Activated B cell treated with CpG ODN at 0.5 μM for 24 hours (primary cell): ENCODE data around the gene SKP1. TPM values are rescaled to one million over a fixed set of nuclear protein-coding genes. Genes with fewer than 3 reads are reported as not detected.

Experiments
- ATAC-seq: fragments of 200-7000 bp; cut with Tn5 transposase; one replicate; pipeline ENCODE4 v1.10.0; 2021; ENCODE audit warnings: low read depth, mild to moderate bottlenecking, moderate library complexity
- CTCF ChIA-PET: fragments of 350-600 bp; sonication (Branson Sonifier 250); formaldehyde crosslinking; loops from one replicate; lab custom pipeline; 2021; ENCODE audit warnings: antibody characterized with exemption; lab: Charles Lee
- POLR2A ChIA-PET: fragments of 350-600 bp; sonication (Branson Sonifier 250); formaldehyde crosslinking; loops from one replicate; lab custom pipeline; 2021; ENCODE audit warnings: antibody characterized with exemption; lab: Charles Lee
- DNase-seq: peaks from one replicate; pipeline ENCODE4 v3.0.0; 2022
- H3K27ac Mint-ChIP-seq: one replicate; pipeline ENCODE4 v1.8.0; 2020; ENCODE audit warnings: mixed read lengths
- H3K27me3 Mint-ChIP-seq: one replicate; pipeline ENCODE4 v1.8.0; 2021; ENCODE audit warnings: mixed read lengths
- H3K36me3 Mint-ChIP-seq: one replicate; pipeline ENCODE4 v1.8.0; 2021; ENCODE audit warnings: low read depth, mixed read lengths
- H3K4me1 Mint-ChIP-seq: one replicate; pipeline ENCODE4 v1.8.0; 2021; ENCODE audit warnings: mixed read lengths
- H3K4me3 Mint-ChIP-seq: one replicate; pipeline ENCODE4 v1.8.0; 2020; ENCODE audit warnings: mild to moderate bottlenecking, mixed read lengths
- H3K9me3 Mint-ChIP-seq: one replicate; pipeline ENCODE4 v1.8.0; 2020; ENCODE audit warnings: mixed read lengths
- CTCF ChIP-seq: fragments of 200-600 bp; IDR thresholded peaks from one replicate; pipeline ENCODE4 v1.8.0; 2022; ENCODE audit warnings: antibody characterized with exemption, mild to moderate bottlenecking
- intact Hi-C: fragments of 100-400 bp; cut with micrococcal nuclease; formaldehyde crosslinking; loops from one replicate; pipeline ENCODE4 v1.15.1; 2024
- total RNA-seq: library from RNA; stranded (reverse); gene quantifications from 2 replicates; pipeline ENCODE4 v1.2.3, GENCODE V29; 2022

The SKP1 gene
- total RNA-seq, 1 donor from 2014 or later, result 211 TPM

GRCh38 chr5:134107779-134108178 is 69.0 kb downstream of the SKP1 start:
- DNase-seq (no peak), ATAC-seq (no peak)
- Mint-ChIP-seq H3K4me1 (peaks cover 19% of the 10 kb centered on the region), H3K4me3 (no peak overlapping the region), H3K9me3 (no peaks in the 10 kb centered on the region), H3K27ac (no peak overlapping the region), H3K27me3 (peaks cover 8% of the 10 kb centered on the region), H3K36me3 (no peaks in the 10 kb centered on the region)
- TF ChIP-seq CTCF, result no peak
- intact Hi-C loops, result no loop called here
- ChIA-PET POLR2A (no interaction called here), CTCF (no interaction called here)

- CTCF ChIA-PET, result no interaction called here
- H3K27ac Mint-ChIP-seq, result no peak overlapping the region
These were observed 69.6 kb downstream of the SKP1 start for GRCh38 chr5:134106991-134107701.

GRCh38 chr5:134103998-134104654 is 72.6 kb downstream of the SKP1 start:
- TF ChIP-seq CTCF, result no peak
- no peak for DNase-seq
- intact Hi-C loops, result loop anchor here (5.0 kb wide), 3 partner anchors 172 to 1052 kb away; partner anchors contain the start of genes HSPA4 and UBE2B
- Mint-ChIP-seq H3K9me3 (no peaks in the 10 kb centered on the region), H3K27me3 (no peaks in the 10 kb centered on the region), H3K36me3 (no peaks in the 10 kb centered on the region), H3K4me3 (no peak overlapping the region), H3K27ac (no peak overlapping the region), H3K4me1 (peaks cover 47% of the 10 kb centered on the region)
- POLR2A ChIA-PET, result interaction anchor here (0.8 kb wide), 2 partner anchors 9 to 28 kb away, joined by 3 read pairs; no protein-coding TSS in a partner anchor
- CTCF ChIA-PET, result interaction anchor here (0.7 to 4.2 kb wide), 4 partner anchors 9 to 80 kb away, joined by 3 to 51 read pairs (median 4); partner anchors contain the start of gene TCF7
- ATAC-seq, result no peak

More at GRCh38 chr5:134106991-134107701, 69.6 kb downstream of the SKP1 start:
- intact Hi-C loops, result no loop called here
- POLR2A ChIA-PET, result no interaction called here
- no peak for ATAC-seq
- no peak for TF ChIP-seq CTCF
- H3K27me3 Mint-ChIP-seq, result peaks cover 2% of the 10 kb centered on the region
- H3K36me3 Mint-ChIP-seq, result no peaks in the 10 kb centered on the region
- H3K4me1 Mint-ChIP-seq, result peaks cover 20% of the 10 kb centered on the region
- DNase-seq, result no peak
- no peak overlapping the region for H3K4me3 Mint-ChIP-seq
- no peaks in the 10 kb centered on the region for H3K9me3 Mint-ChIP-seq

- POLR2A ChIA-PET, result no interaction called here
- DNase-seq, result no peak
- Mint-ChIP-seq H3K27ac (peak overlapping the region; percentile 46), H3K9me3 (no peaks in the 10 kb centered on the region), H3K4me1 (peaks cover 55% of the 10 kb centered on the region), H3K4me3 (no peak overlapping the region), H3K27me3 (no peaks in the 10 kb centered on the region), H3K36me3 (no peaks in the 10 kb centered on the region)
- intact Hi-C loops, result loop anchor here (5.0 kb wide), 3 partner anchors 171 to 1051 kb away; partner anchors contain the start of genes HSPA4 and UBE2B
- CTCF ChIA-PET, result interaction anchor here (1.5 to 4.2 kb wide), 2 partner anchors 10 to 44 kb away, joined by 5 to 51 read pairs; partner anchors contain the start of gene TCF7
- no peak for ATAC-seq
- no peak for TF ChIP-seq CTCF
These were observed 73.4 kb downstream of the SKP1 start for GRCh38 chr5:134103397-134103796.
